Gastrocnemius medialis (tissue), 4 donors: ENCODE measurements around the gene SNW1.

Experiments
- POLR2A ChIP-seq, 2 donors: fragments of 450-650 bp; IDR thresholded peaks; one replicate each; pipeline ENCODE4 v1.6.1; 2017; ENCODE audit warnings: antibody characterized with exemption in 2 of 2, mild to moderate bottlenecking in 2 of 2, moderate library complexity in 2 of 2
- TF ChIP-seq, protein P1 (sequence below), 5 experiments: fragments of 450-650 bp in 3 of 5; fragments of 200-600 bp in 2 of 5; sonication (generic) in 2 of 5; IDR thresholded peaks in 4 of 5; conservative IDR thresholded peaks in 1 of 5; 1 replicate in 4 of 5; 2 replicates in 1 of 5; pipeline ENCODE4 v1.5.1; 2016 to 2019; ENCODE audit warnings: antibody characterized with exemption in 5 of 5, mild to moderate bottlenecking in 3 of 5, moderate library complexity in 3 of 5

DNA sequence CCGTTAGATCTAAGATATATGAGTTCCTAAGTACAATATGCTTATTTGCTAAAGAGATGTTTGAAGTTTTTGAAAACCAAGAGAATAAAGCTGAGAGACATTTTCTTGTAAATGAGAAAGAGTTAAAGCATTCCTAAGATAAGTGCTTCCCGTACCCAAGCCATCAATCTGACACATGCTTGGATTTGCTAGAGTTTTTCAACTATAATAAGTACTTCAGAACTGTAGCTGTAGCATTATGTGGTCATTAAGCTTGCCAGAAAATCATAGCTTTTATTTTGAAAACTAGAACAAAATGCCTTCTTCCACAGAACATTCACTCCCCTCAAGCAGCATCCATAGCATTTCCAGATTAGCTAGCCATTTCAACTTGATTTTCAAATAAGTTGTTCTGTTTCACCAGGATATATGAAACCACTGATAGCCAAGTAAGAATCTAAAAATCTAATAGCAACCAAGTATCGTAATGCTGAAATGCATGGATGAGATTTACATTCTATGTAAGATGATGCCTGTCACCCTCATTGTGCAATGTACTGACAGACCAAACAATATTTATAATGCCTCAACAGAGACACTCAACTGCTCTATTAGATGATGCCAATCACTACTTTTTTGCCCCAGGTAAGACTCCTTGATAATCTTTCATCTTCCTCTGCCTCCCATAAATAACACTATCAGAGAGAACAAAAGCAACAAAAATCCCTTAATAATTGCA, 8.0 kb downstream of the SNW1 start:
- TF ChIP-seq, protein P1, sequence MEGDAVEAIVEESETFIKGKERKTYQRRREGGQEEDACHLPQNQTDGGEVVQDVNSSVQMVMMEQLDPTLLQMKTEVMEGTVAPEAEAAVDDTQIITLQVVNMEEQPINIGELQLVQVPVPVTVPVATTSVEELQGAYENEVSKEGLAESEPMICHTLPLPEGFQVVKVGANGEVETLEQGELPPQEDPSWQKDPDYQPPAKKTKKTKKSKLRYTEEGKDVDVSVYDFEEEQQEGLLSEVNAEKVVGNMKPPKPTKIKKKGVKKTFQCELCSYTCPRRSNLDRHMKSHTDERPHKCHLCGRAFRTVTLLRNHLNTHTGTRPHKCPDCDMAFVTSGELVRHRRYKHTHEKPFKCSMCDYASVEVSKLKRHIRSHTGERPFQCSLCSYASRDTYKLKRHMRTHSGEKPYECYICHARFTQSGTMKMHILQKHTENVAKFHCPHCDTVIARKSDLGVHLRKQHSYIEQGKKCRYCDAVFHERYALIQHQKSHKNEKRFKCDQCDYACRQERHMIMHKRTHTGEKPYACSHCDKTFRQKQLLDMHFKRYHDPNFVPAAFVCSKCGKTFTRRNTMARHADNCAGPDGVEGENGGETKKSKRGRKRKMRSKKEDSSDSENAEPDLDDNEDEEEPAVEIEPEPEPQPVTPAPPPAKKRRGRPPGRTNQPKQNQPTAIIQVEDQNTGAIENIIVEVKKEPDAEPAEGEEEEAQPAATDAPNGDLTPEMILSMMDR (IDR thresholded peaks at IDR 0.05 in 4 of 5, conservative IDR thresholded peaks at IDR 0.05 in 1 of 5) = no peak
- TF ChIP-seq POLR2A (IDR thresholded peaks at IDR 0.05) = no peak
